SJCRH30 (cell line): ENCODE measurements around the gene ZZZ3. TPM values are rescaled to one million over a fixed set of nuclear protein-coding genes. Genes with fewer than 3 reads are reported as not detected.
"Not testable (repeated sequence)": the region's sequence is repeated elsewhere in the genome, so short reads cannot be mapped to it uniquely, and the experiment has no call there.

ENCODE experiments used
- DNase-seq, 2 experiments: peaks; one replicate each; pipeline ENCODE4 v3.0.0-alpha.2; 2015 to 2020
- H3K27ac ChIP-seq: fragments of 250-450 bp; sonication (Bioruptor Pico); 2 replicates; pipeline ENCODE4 v1.5.1; 2020; ENCODE audit warnings: mild to moderate bottlenecking, moderate library complexity
- H3K27me3 ChIP-seq: fragments of 250-450 bp; sonication (Bioruptor Pico); 2 replicates; pipeline ENCODE4 v1.5.1; 2020; ENCODE audit warnings: mild to moderate bottlenecking, moderate library complexity
- H3K36me3 ChIP-seq: fragments of 250-450 bp; sonication (Bioruptor Pico); 2 replicates; pipeline ENCODE4 v1.5.1; 2020; ENCODE audit warnings: mild to moderate bottlenecking, moderate library complexity
- H3K4me1 ChIP-seq: fragments of 250-450 bp; sonication (Bioruptor Pico); 2 replicates; pipeline ENCODE4 v1.5.1; 2020; ENCODE audit warnings: mild to moderate bottlenecking, moderate library complexity
- H3K4me3 ChIP-seq: fragments of 250-450 bp; sonication (Bioruptor Pico); 2 replicates; pipeline ENCODE4 v1.5.1; 2020; ENCODE audit warnings: mild to moderate bottlenecking, moderate library complexity
- H3K9me3 ChIP-seq: fragments of 250-450 bp; sonication (Bioruptor Pico); replicated peaks from 2 replicates; pipeline ENCODE4 v1.5.1; 2020; ENCODE audit warnings: mild to moderate bottlenecking, moderate library complexity
- total RNA-seq: library from RNA; depleted of rRNA; stranded (reverse); fragments of >200 nt; shearing (Covaris generic); gene quantifications from 2 replicates; pipeline ENCODE4 v1.2.3, GENCODE V29; 2014; rRNA removed

Gene ZZZ3
- total RNA-seq, 1 experiment from 2014 or later: 63.6 TPM

GRCh38 chr1:77652970-77653516, 29.4 kb downstream of the ZZZ3 start:
- Histone ChIP-seq H3K27me3 (no peaks in the 10 kb centered on the region), H3K4me3 (no peak overlapping the region), H3K4me1 (no peaks in the 10 kb centered on the region), H3K36me3 (peaks cover 12% of the 10 kb centered on the region; the same call in 1 of the 2 replicates), H3K27ac (no peak overlapping the region), H3K9me3 (peaks cover 22% of the 10 kb centered on the region)
- DNase-seq: no peak

DNA sequence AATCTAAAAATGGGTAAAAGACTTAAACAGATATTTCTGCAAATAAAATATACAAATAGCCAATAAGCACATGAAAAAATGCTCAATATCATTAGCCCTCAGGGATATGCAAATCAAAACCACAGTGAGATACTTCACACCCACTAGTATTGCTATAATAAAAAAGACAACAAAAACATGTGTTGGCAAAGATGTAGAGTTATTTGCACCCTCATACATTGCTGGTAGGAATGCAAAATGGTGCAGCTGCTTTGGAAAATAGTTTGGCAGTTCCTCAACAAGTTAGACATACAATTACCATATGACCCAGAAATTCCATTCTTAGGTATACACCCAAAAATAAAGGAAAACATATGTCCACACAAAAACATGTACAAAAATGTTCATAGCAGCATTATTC, 30.2 kb downstream of the ZZZ3 start:
- Histone ChIP-seq H3K27ac (no peak overlapping the region), H3K4me1 (no peaks in the 10 kb centered on the region), H3K9me3 (peaks cover 22% of the 10 kb centered on the region), H3K27me3 (no peaks in the 10 kb centered on the region), H3K36me3 (peaks cover 12% of the 10 kb centered on the region; the same call in 1 of the 2 replicates), H3K4me3 (no peak overlapping the region)
- no peak for DNase-seq

GRCh38 chr1:77649127-77649526, 33.3 kb downstream of the ZZZ3 start:
- Histone ChIP-seq H3K27me3 (no peaks in the 10 kb centered on the region), H3K27ac (no peak overlapping the region), H3K9me3 (peaks cover 22% of the 10 kb centered on the region), H3K4me3 (no peak overlapping the region), H3K36me3 (peaks cover 20% of the 10 kb centered on the region), H3K4me1 (no peaks in the 10 kb centered on the region)
- DNase-seq: no peak

DNA sequence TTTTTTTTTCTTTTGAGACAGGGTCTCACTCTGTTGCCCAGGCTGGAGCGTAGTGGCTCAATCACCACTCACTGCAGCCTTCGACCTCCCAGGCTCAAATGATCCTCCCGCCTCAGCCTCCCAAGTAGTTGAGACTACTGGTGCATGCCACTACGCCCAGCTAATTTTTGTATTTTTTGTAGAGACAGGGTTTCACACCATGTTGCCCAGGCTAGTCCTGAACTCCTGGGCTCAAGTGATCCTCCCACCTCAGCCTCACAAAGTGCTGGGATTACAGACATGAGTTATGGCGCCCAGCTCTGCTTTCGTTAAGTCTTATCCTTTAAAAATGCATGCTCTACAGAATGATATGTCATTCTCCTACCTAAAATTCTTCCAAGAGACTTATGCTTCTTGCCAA, 36.2 kb downstream of the ZZZ3 start:
- H3K9me3 ChIP-seq: peaks cover 18% of the 10 kb centered on the region
- H3K27ac ChIP-seq, DNase-seq, H3K4me1 ChIP-seq, H3K27me3 ChIP-seq, H3K4me3 ChIP-seq: not testable (repeated sequence)
- H3K36me3 ChIP-seq: peaks cover 15% of the 10 kb centered on the region

GRCh38 chr1:77643456-77643855, 39.0 kb downstream of the ZZZ3 start:
- peaks cover 2% of the 10 kb centered on the region for H3K9me3 ChIP-seq
- no peak overlapping the region for H3K4me3 ChIP-seq
- H3K27me3 ChIP-seq: no peaks in the 10 kb centered on the region
- no peak for DNase-seq
- peaks cover 9% of the 10 kb centered on the region for H3K36me3 ChIP-seq
- H3K4me1 ChIP-seq: no peaks in the 10 kb centered on the region
- no peak overlapping the region for H3K27ac ChIP-seq

DNA sequence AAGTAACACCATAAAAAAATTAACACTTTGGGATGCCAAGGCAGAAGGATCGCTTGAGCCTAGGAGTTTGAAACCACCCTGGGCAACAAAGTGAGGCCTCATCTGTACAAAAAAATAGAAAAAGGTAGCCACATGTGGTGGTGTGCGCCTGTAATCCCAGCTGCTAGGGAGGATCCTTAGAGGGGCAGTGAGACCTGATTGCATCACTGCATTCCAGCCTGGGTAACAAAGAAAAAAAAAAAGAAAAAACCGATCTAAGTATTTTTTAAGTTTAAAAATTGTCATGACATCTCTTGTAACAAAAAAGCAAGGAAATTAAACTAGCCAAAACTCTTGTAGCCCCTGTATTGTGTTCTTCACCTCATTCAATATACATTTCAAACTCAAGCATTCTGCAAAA, 39.5 kb downstream of the ZZZ3 start:
- no peak for DNase-seq
- no peaks in the 10 kb centered on the region for H3K4me1 ChIP-seq
- H3K4me3 ChIP-seq: no peak overlapping the region
- H3K9me3 ChIP-seq: no peaks in the 10 kb centered on the region; the same call in 1 of the 2 replicates
- H3K36me3 ChIP-seq: peaks cover 12% of the 10 kb centered on the region
- H3K27ac ChIP-seq: no peak overlapping the region
- H3K27me3 ChIP-seq: no peaks in the 10 kb centered on the region

DNA sequence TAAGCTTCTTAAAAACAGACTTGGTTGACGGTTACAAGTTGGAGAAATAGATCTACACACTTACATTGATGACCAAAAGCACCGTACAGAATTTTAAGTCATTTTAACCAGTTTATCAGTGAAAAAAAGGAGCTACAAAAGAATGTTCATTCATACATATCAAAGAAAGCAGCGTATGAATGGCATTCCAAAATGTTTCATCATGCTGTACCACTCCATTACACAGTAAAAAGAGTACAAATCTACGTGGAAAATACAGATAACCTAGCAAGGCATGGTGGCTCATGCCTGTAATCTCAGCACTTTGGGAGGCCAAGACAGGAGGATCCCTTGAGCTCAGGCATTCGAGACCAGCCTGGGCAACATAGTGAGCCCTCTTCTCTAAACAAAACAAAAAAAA, 40.3 kb downstream of the ZZZ3 start:
- no peak for DNase-seq
- no peak overlapping the region for H3K4me3 ChIP-seq
- no peak overlapping the region for H3K27ac ChIP-seq
- peaks cover 18% of the 10 kb centered on the region for H3K36me3 ChIP-seq
- H3K4me1 ChIP-seq: no peaks in the 10 kb centered on the region
- H3K9me3 ChIP-seq: no peaks in the 10 kb centered on the region
- H3K27me3 ChIP-seq: no peaks in the 10 kb centered on the region

DNA sequence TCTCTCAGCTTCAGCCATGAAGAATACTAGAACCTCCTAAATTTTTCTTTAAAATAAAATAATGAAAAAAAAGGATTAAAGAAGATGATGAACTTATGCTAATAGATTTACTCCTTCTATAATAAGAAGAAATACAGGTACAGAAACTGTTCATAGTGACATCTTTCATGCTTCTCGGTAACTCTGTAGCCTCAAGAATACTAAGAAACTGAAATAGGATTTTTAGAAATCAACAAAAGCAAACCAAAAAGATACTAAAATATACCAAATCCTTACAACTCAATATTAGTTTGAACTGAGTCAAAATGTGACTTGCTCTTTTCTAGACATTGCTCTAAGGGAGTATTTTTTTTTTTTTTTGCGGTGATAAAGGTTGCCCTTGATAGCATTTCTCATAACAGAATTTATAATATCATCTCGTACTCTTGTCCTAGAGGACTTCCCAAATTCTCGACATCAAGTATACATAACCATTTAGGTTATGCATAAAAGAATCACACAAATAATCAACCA, 42.8 kb downstream of the ZZZ3 start:
- no peak for DNase-seq
- no peak overlapping the region for H3K4me3 ChIP-seq
- H3K27me3 ChIP-seq: no peaks in the 10 kb centered on the region
- no peaks in the 10 kb centered on the region for H3K9me3 ChIP-seq
- H3K27ac ChIP-seq: no peak overlapping the region
- H3K36me3 ChIP-seq: peaks cover 24% of the 10 kb centered on the region
- no peaks in the 10 kb centered on the region for H3K4me1 ChIP-seq

DNA sequence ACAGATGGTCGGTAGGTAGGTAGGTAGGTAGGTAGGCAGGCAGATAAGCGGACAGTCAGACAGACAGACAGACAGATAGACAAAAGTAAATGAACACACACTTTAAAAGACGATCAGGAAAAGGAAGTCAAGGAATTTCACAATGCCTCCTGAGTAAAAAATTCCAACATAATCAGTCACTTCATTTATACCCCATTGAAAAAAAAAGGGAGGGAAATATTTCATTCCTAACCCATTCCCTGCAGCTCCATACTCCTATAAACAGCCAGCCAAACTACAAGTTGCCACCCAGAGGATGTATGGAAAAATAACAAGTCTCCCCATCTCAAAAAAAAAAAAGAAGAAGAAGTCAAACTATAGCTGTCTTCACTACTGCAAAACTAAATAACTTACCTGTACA, 43.4 kb downstream of the ZZZ3 start:
- H3K9me3 ChIP-seq: no peaks in the 10 kb centered on the region

GRCh38 chr1:77636864-77637263, 45.6 kb downstream of the ZZZ3 start:
- H3K4me3 ChIP-seq: no peak overlapping the region
- no peaks in the 10 kb centered on the region for H3K27me3 ChIP-seq
- no peak for DNase-seq
- H3K9me3 ChIP-seq: no peaks in the 10 kb centered on the region
- no peak overlapping the region for H3K27ac ChIP-seq
- H3K36me3 ChIP-seq: peaks cover 43% of the 10 kb centered on the region
- no peaks in the 10 kb centered on the region for H3K4me1 ChIP-seq

More for the DNA sequence above, 43.4 kb downstream of the ZZZ3 start:
- DNase-seq: no peak
- H3K4me1 ChIP-seq: no peaks in the 10 kb centered on the region
- H3K27me3 ChIP-seq: no peaks in the 10 kb centered on the region
- H3K27ac ChIP-seq: no peak overlapping the region
- peaks cover 25% of the 10 kb centered on the region for H3K36me3 ChIP-seq
- H3K4me3 ChIP-seq: no peak overlapping the region

Other genes starting within 250 kb of the ZZZ3 start
- gene USP33, start 77.2 kb upstream of the ZZZ3 start, total RNA-seq: 66.5 and 77.8 TPM in 2 replicates
- gene MIGA1, start 97.0 kb upstream of the ZZZ3 start, total RNA-seq: 8.2 and 8.8 TPM in 2 replicates
- 6.9 and 9.0 TPM in 2 replicates for gene NEXN, start 206.0 kb upstream of the ZZZ3 start, total RNA-seq